Amygdala (tissue), 56 donors: ENCODE data around the gene B4GAT1.

Experiments
- DNase-seq, 56 donors: peaks; one replicate each; lab custom pipeline; 2025; lab: John Stamatoyannopoulos, UW

B4GAT1 gene

DNA sequence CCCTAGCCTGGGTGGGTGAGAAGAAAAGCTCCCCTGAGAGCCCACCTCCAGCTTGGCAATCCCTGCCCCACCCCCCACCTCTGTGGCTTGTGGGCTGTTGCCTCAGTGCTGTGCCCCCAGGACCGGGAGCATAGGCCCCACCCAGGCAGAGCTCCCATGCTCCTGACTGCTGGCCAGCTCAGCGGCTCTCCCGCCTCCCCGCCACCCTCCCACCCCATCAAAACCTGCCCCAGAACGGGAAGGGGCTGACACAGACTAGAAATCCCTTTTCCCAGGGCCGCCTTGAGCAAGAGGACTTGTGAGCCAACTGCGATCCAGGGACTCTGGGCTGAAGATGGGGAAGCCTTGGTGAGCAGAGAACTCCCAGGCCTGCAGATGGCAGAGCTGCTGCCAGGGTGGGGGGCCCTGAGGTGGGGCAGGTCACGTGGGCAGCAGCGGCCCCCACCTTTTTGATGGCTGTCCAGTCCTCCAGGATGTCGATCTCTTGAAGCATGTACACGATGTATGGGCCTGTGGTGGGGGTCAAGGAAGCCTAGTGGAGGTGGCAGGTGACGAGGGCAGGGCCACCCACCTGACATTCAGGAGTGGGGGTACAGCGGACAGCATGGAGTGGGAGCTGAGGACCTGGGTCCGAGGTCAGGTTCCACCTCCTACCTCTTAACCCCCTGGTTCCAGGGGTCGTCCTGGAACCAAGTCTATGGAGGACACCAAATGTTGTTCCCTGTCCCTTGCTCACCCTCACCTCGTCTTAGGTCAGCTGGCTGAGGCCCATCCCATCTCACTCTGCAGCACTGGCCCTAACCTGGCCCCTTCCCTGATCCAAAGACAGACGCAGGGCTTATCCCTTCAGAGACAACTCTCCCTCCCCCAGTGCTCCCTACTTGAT lies 8.9 kb downstream of the B4GAT1 start:
- DNase-seq: no peak

DNA sequence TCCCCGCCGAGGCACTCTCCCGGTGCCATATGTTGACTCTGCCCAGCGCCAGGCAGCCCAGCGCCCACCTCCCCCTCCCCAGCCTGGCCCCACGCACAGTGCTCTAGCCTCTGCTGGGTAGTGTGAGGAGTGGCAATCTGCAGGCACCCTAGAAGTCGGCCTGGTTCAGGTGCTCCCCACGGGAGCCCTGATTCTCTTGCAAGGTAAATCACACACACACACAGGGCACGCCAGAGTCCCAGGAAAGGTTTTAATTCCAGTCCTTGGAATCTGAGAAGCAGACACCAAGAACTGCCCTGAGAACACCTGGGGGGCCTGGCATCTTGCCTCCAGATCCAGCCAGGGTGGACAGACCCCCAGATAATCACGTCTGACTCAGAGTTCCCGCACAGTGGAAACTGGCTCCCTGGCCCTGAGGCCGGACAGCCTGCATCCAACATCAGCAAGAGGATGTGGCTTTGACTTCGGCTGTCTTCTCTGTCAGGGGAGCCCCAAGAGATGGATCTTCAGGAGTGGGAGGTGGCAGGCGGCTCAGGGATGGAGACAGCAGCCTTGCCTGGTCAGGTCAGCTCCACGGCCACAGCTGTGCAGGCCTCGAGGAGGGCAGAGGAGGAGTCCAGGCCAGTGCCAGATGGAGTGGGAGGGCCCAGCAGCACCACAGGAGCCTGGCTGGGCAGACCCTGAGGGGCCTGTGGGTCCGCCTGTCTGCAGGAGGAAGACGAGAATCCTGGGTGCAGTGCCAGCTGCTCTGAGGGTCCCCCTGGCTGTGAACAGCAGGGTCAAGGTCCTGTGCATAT lies 10.1 kb downstream of the B4GAT1 start:
- DNase-seq: peak in 1 of 56 donors; percentile 38

DNA sequence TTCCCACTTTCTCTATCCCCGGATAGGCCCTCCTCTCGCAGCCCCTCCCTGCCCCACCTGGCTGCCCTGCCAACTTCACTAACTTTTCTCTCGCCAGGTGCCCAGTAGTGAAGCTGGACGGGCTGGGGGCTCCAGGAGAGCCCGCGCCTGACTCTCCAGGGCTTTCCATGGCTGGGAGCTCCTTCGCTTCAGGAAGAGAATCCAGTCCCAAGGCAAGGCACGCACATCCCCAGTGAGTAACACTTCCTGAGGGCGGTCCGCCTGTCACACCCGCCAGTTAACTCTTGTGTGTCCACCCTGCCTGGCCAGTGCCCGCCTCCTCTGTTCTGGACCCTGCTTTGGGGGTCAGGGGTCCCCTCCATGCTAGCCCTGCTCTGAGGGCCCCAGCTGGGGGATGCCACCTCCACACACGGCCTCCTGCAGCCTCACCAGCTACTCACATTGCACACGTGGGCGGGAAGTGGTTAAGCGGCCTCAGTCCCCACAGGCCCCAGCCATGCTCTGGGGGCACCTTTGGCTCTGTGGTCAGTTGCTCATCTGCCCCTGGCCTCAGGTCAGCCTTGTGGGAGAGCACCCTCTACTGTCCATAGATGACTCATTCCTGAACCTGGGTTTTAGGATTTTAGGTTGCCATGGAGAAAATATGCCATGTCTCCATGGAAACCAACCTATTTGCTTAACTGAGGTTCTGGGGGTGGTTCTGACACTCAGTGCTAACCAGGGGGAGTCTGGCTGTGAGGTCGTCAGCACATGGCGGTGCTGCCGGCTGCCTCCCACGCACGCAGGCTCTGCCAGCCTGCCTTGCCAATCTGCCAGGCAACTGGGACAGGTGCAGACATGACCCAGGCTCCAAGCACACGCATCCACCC lies 11.0 kb downstream of the B4GAT1 start, which contains the start of gene RIN1:
Gene RIN1, minus strand, starts transcription at position 201 of the 869 bp plus-strand sequence. Its CDS starts 32 bp downstream, at position 169.
- DNase-seq: peak in 39 of 56 donors; percentile 8 to 86 (median 53)

DNA sequence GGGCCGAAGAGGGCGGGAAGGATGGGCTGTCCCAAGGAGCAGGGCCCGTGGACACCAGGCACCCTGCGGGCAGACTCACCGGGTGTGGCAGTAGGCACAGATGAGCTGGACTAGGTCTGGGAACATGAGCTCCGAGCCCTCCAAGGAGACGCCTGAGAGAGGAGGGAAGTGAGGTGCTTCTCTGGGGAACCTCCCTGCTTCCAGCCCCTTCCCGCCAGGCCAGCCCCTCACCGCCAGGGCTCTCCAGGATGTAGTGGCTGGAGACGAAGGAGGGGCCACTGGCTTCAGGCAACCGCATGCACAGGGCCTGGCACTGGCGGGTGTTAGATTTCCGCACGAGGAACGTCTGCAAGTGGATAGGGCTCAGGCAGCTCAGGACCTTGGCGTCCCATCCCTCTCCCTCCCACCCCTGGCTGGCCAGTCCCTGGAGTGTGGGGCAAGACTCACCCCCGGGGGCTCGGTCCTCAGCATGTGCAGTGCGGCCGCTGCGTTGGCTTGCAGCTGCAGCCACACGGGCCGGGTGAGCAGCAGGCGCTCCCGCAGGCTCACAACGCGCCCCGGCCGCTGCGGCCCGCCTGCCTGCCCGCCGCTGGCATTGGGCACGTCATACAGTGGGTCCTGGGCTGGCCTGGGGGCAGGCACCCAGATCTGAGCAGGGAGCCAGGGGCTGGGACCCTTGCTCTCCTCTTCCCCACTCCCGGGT lies 11.7 kb downstream of the B4GAT1 start:
- DNase-seq: no peak

DNA sequence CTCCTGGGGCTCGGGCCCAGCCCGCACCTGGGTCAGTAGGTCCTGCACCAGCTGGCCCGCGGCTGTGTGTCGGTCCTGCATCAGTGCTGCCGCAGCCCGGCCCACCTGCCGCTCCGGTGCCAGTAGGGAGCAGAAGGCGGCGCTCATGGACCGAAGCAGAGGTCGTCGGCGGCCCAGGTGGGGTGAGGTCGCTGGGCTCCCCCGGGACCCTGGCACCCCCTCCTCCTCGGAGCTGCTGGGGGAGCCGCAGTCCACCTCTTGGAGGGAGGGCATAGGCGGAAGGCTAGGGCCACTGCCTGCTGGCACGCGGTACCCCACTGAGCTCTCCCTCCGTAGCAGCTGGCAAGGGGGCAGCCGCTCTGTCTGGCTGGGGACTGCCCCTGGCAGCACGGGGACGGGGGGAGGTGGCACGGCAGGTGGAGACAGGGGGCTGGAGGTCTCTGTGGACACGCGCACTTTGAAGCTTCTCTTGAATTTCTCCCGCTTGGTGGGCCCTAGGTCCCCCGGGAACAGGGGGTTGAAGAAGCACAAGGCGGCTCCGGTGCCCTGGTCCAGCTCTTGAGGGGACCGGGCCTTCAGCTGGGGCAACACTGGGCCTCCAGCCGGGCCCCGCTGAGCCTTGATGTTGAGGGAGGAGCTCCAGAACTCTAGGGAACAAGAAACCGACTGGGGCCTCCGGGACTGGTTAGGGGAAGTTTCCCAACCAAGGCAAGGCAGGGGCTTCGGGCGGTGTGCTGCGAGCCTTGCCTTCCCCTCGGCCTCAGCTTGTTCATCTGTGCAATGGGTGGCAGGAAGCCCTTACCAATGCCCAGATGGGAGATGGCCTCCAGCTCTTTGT lies 12.6 kb downstream of the B4GAT1 start:
- no peak for DNase-seq

DNA sequence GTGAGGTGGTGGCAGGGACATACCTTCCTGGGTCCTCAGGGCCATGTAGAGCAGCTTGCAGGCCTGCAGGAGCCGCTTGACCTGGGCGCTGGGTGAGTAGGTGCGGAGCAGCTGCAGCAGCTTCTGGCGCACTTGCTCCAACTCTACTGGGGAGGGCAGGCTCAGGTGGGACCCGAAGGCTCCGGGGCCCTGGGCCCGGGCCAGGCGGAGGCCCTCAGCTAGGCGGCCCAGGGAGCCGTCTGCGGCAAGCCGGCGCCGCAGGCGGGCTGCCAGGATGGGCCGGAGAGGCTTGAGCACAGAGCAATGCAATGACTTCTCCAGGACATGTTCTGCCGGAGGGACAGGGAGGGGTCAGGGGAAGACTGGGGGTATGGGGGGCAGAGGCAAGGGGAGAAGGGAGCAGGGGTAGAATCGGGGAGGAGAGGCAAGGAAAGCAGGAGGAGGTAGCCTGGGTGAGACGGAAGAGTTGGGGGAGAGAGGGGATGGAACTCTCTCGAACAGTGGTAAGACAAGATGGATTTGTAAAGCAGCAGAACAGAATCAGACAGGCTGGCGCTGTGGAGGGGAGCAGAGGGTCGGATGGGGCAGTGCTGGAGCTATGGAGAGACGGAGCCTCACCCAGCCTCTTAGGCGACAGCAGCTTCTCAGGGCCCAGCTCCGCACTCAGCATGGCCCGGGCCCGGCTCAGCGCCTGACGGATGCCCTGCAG lies 13.4 kb downstream of the B4GAT1 start:
- no peak for DNase-seq

DNA sequence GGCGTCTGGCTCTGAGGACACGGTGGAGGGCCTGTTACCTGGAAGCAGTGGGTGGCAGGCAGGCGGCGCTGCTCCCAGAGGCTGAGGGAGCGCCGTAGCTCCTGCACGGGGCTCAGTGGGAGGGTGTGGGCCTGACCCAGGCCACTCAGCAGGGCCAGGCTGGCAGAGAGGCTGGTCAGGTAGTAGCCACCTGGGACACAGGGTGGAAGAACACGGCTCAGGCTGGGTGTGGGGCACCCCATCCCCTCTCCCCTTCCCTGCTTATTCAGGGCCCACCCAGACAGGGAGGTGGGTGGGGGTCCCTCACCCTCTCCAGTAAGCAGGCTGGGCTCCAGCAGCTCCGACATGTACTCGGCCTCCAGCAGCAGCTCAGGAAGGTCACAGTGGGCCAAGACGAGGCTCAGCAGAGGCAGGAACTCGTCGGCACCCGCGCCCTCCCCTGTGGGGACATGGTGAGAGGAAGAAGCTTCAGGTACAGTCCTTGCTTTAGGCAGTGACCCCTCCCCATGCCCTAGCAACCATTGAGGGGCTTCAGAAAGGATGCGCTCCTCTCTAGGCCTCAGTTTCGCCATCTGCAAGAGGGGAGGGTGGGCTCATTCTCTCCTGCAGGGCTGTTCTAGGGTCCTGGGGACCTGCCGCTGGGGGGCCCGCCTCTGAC lies 14.1 kb downstream of the B4GAT1 start:
- no peak for DNase-seq

DNA sequence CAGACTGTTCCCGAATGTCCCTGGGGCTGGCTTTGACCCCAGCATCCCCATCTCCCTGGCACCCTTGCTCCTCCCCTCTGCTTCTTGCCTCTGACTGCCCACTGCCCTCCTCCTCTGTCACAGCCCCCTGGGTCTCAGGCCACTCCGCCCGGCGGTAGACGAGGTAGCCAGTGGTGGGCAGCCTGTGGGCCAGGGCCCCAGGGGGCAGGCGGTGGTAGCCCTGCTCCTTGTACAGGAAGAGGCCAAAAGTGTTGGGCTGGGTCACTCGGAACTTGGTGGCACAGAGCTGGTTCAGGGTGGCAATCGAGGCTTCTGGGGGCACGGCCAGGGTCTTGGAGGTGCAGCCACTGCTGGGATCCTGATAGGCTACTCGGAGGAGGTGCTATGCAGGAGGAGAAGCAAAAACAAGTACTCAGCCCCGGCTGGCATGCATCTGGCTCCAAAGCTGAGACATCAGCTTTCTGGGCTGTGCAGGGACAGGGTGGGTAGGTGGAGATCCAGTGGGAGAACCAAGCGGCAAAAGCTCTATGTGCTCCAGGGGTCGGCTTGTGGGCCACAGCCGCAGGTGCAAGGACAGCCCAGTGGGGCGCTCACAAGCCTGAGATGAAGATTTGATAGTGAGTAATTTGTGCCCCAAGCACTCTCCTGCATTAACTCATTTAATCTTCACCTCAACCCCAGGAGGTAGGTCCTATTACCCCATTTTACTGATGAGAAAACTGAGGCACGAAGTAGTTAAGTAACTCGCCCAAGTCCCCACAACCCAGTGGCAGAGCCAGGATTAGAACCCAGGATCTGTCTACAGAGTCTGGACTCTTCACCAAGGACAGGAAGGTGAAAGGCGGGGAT lies 14.8 kb downstream of the B4GAT1 start:
- no peak for DNase-seq

DNA sequence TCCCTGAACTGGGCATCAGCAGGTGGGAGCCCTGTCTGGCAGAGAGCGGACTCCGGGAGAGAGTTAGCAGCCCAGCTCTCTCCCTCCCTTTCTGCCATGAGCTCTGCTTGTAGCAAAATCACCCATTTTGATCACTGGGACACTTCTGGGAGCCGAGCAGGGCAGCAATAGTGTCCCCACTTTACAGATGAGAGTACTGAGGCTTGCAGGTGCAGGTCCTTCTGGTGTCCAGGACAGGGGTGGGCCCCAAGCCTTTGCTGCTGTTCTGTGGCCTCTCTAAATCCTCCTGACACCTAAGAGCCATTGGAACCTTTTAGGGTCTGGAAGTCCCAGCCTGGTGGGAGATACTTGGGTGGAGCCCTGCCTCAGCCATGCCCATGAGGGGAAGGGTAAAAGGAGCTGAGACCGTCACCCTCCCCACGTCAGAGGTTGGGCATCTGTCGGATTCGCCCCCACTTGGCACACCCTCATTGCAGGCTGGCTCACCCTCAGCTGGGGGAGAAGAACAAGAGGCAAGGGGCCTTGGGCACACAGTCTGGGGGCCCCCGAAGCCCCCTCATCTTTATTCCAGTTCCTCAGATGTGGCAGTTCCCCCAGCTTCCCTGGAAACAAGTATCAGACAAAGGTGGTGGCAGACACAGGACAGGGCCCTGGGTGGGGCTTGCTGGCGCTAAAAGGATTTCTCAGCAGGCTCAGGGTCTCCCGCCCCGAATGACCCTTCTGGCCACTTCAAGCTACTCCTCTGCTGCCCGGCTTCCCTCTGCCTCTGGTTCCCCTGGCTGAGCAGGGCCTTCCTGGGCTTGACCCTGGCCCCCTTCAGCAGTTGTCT lies 15.7 kb downstream of the B4GAT1 start:
- no peak for DNase-seq

DNA sequence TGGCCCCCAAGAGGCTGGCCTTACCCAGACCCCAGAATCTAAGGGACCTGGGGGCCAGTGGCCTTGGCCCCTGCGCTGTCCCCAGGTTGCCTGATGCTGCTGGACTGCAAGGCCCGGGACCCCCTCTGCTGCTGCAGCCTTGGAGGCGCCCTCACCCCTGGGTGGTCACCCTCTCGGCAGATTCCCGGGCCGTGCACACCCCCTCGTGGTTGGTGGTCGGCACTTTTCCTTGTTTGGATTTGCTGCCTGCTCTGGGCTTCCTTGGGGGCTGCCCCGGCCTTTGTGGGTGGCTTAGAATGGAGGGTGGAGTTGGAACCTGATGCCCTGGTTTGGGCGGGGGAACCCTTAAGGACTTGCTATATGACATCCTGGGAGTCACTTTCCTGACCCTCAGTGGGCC lies 16.5 kb downstream of the B4GAT1 start:
- no peak for DNase-seq

DNA sequence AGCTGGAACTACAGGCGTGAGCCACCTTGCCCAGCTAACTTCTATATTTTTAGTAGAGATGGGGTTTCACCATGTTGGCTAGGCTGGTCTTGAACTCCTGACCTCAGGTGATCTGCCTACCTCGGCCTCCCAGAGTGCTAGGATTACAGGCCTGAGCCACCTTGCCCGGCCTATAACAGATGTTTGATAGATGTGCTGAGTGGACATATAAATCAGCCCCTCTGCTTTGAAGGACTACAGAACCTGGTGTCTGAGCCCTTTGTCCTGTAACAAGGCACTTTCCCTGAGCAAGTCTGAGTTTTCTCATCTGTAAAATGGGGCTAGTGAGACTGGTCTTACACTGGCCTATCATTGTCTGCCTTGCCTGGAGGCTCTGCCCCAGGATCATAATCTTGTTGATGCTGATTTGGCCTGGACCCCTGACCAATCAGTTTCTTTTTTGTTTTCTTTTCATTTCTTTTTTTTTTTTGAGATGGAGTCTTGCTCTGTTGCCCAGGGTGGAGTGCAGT lies 18.2 kb downstream of the B4GAT1 start:
- no peak for DNase-seq

DNA sequence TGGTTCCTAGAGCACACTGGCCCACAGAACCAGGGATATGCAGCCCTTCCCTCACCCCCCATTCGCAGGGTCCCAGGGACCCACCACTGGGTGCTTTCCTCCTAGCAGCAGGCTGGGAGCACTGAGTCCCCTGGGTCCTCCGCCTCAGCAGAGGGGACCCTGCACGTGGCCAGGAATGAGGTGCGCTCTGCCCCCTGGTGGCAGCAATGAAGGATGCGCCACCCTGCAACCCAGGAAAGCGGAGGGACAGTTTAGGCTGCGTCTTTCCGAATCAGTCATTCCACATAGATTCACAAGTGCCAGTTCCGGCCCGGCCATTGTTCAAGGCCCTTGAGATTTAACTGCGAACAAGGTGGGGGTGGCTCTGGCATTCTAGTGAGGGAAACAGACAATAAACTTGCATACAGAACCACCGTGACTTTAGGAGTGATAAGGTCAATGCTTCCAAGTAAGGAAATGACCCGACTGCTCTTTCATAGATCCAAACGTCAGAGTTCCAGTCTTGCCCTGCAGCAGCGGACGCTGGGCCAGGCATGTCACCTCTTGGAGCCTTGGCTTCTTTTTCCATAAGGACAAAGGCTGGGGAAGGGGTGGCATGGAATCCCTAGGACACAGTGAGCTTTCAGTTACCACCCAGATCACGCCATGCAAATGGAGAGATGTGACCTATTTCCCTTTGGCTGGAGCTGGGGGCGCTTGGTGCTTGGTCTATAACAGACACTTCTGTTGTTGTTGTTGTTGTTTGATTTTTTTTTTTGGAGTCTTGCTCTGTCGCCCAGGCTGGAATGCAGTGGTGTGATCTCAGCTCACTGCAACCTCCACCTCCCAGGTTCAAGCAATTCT lies 18.9 kb downstream of the B4GAT1 start:
- DNase-seq: peak in 50 of 56 donors; percentile 10 to 82 (median 56)

DNA sequence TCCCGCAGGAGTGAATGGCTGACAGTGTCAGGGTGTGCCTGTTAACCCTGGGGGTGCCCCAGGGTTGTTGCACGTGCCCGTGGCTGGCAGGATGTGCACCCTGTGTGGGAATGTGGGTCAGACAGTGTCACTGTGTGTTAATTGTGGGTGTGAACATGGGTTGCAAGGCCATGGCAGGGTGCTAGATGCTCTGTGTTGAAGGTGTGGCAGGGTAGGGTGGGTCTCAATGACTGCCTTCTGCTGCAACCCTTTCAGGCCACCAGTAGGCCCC lies 19.5 kb downstream of the B4GAT1 start:
- no peak for DNase-seq

DNA sequence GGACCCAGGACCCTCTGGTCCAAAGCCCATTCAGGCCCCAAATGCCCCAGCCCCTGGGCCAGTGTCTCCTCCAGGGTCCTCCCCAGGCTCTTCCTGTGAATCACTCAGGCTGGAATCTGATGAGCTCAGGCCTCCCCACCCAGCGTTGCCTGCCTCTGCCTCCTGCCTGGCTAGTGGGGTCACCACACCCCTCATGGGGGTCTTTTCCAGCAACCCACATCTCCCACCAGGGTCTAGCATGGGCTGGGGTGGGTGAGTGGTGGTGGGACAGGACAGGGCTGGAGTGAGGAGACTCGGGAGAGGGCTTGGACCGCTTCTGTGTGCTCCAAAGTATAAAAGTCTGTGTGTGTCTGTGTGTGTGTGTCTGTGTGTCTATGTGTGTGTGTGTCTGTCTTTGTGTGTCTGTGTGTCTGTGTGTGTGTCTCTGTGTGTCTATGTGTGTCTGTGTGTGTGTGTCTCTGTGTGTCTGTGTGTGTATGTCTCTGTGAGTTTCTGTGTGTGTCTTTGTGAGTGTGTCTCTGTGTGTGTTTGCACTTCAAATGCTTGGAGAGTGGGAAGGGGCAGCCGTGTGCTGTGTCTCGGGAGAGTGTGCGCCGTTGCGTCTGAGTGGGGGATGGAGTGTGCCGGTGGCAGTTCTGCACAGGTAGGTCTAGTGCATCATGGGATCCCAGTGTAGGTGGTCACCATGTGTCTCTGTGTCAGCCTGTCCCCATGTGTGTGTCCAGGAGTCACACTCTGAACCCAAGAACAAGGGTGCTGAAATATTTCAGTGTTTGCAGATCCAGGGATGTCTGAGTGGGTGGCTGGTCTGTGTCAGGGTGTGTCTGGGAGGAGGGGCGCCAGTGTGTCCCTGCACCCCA lies 20.0 kb downstream of the B4GAT1 start:
- no peak for DNase-seq
